ENCODE data around the gene ZFP91.

DNA sequence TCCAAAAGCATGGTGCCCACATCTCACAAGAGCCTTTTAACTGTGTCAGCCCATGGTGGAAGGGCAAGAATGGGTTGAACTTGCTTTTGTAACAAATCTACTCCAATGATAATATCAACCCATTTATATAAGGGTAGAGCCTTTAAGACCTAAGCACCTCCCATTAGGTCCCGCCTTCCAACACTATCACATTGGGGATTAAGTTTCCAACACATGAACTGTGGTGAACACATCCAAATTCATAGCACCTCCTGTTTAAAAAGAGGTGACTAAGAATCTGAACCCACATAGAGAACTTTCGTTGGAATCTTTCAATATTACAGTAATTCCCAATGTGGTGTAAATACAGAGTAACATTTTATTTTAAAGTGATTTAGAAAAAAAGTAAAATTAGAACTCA is 34.4 kb downstream of the ZFP91 start:
- TF ChIP-seq, protein P1, sequence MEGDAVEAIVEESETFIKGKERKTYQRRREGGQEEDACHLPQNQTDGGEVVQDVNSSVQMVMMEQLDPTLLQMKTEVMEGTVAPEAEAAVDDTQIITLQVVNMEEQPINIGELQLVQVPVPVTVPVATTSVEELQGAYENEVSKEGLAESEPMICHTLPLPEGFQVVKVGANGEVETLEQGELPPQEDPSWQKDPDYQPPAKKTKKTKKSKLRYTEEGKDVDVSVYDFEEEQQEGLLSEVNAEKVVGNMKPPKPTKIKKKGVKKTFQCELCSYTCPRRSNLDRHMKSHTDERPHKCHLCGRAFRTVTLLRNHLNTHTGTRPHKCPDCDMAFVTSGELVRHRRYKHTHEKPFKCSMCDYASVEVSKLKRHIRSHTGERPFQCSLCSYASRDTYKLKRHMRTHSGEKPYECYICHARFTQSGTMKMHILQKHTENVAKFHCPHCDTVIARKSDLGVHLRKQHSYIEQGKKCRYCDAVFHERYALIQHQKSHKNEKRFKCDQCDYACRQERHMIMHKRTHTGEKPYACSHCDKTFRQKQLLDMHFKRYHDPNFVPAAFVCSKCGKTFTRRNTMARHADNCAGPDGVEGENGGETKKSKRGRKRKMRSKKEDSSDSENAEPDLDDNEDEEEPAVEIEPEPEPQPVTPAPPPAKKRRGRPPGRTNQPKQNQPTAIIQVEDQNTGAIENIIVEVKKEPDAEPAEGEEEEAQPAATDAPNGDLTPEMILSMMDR (conservative IDR thresholded peaks at IDR 0.05; ENCODE audit: low read length) = no peak
- no peak for TF ChIP-seq EZH2phosphoT487 (IDR thresholded peaks at IDR 0.05; ENCODE audit: borderline replicate concordance, low read depth, low read length)

Data from OCI-LY7 (cell line).